Right lobe of liver (tissue), 4 donors: ENCODE results near the gene CUEDC2.

Experiments
- POLR2A ChIP-seq: fragments of 450-650 bp; IDR thresholded peaks from one replicate; pipeline ENCODE4 v1.6.1; 2017; ENCODE audit warnings: antibody characterized with exemption, mild to moderate bottlenecking
- TF ChIP-seq, protein P1 (sequence below), 4 donors: fragments of 200-600 bp in 3 of 4; fragments of 450-650 bp in 1 of 4; IDR thresholded peaks; one replicate each; pipeline versions ENCODE4 v1.5.1 to v1.8.0; 2016 to 2022; ENCODE audit warnings: antibody characterized with exemption in 4 of 4, mild to moderate bottlenecking in 2 of 4
- donor health status: DM: no; HTN: no; CAD: no.
- donor health status: DM: no; HTN: no; CAD: no.
- donor health status: DM: no; HTN: yes; CAD: no.

- TF ChIP-seq, protein P1, sequence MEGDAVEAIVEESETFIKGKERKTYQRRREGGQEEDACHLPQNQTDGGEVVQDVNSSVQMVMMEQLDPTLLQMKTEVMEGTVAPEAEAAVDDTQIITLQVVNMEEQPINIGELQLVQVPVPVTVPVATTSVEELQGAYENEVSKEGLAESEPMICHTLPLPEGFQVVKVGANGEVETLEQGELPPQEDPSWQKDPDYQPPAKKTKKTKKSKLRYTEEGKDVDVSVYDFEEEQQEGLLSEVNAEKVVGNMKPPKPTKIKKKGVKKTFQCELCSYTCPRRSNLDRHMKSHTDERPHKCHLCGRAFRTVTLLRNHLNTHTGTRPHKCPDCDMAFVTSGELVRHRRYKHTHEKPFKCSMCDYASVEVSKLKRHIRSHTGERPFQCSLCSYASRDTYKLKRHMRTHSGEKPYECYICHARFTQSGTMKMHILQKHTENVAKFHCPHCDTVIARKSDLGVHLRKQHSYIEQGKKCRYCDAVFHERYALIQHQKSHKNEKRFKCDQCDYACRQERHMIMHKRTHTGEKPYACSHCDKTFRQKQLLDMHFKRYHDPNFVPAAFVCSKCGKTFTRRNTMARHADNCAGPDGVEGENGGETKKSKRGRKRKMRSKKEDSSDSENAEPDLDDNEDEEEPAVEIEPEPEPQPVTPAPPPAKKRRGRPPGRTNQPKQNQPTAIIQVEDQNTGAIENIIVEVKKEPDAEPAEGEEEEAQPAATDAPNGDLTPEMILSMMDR (IDR thresholded peaks at IDR 0.05): no peak
- no peak for TF ChIP-seq POLR2A
Measured at GRCh38 chr10:102408728-102409603, 23.4 kb downstream of the CUEDC2 start.
